Loucy (cell line): ENCODE data around the gene ATP10D.
"Not testable (repeated sequence)": the region's sequence is repeated elsewhere in the genome, so short reads cannot be mapped to it uniquely, and the experiment has no call there.

Experiments
- H2AFZ ChIP-seq: fragments of 200-600 bp; sonication (generic); 2 replicates; pipeline ENCODE4 v1.6.0; 2016; ENCODE audit warnings: antibody characterized with exemption, mild to moderate bottlenecking, low read length, moderate library complexity
- H3F3A ChIP-seq: fragments of 200-600 bp; 2 replicates; pipeline ENCODE4 v1.6.0; 2016; ENCODE audit warnings: antibody characterized with exemption, low read depth, mild to moderate bottlenecking
- H3K27me3 ChIP-seq: fragments of 200-600 bp; sonication (generic); 2 replicates; pipeline ENCODE4 v1.6.1; 2014; ENCODE audit warnings: low read length, mild to moderate bottlenecking; ENCODE audit not compliant: insufficient read depth, poor library complexity, severe bottlenecking
- H3K36me3 ChIP-seq: fragments of 200-600 bp; sonication (generic); 2 replicates; pipeline ENCODE4 v1.6.1; 2016; ENCODE audit warnings: low read length; ENCODE audit not compliant: insufficient read depth
- H3K4me1 ChIP-seq: fragments of 200-600 bp; sonication (generic); 2 replicates; pipeline ENCODE4 v1.5.1; 2014; ENCODE audit warnings: low read length, mild to moderate bottlenecking; ENCODE audit not compliant: insufficient read depth, poor library complexity, severe bottlenecking
- H3K4me2 ChIP-seq: fragments of 200-600 bp; sonication (generic); 2 replicates; pipeline ENCODE4 v1.6.0; 2014; ENCODE audit warnings: antibody characterized with exemption, low read length, low read depth, mild to moderate bottlenecking; ENCODE audit not compliant: poor library complexity, severe bottlenecking
- H3K4me3 ChIP-seq: fragments of 200-600 bp; sonication (generic); 2 replicates; pipeline ENCODE4 v1.5.1; 2014; ENCODE audit warnings: low read length, mild to moderate bottlenecking, mixed read lengths; ENCODE audit not compliant: poor library complexity, severe bottlenecking
- H3K79me2 ChIP-seq: fragments of 200-600 bp; sonication (generic); 2 replicates; pipeline ENCODE4 v1.6.1; 2014; ENCODE audit warnings: low read length; ENCODE audit not compliant: insufficient read depth
- H3K9ac ChIP-seq: fragments of 200-600 bp; sonication (generic); 2 replicates; pipeline ENCODE4 v1.6.0; 2014; ENCODE audit warnings: mild to moderate bottlenecking, low read depth, low read length, moderate library complexity; ENCODE audit not compliant: poor library complexity, severe bottlenecking
- H3K9me2 ChIP-seq: fragments of 200-600 bp; sonication (generic); replicated peaks from 2 replicates; pipeline ENCODE4 v1.6.1; 2016; ENCODE audit warnings: low read depth, low read length, mixed read lengths
- H3K9me3 ChIP-seq: fragments of 200-600 bp; sonication (generic); 2 replicates; pipeline ENCODE4 v1.6.1; 2014; ENCODE audit warnings: mild to moderate bottlenecking, antibody characterized with exemption, low read length, low read depth; ENCODE audit not compliant: insufficient read depth
- H4K20me1 ChIP-seq: fragments of 200-600 bp; sonication (generic); 2 replicates; pipeline ENCODE4 v1.6.0; 2014; ENCODE audit warnings: antibody characterized with exemption, low read length, mild to moderate bottlenecking; ENCODE audit not compliant: insufficient read depth, poor library complexity, severe bottlenecking
- EZH2phosphoT487 ChIP-seq: fragments of 200-600 bp; IDR thresholded peaks from 2 replicates; pipeline ENCODE4 v1.6.1; 2018; ENCODE audit warnings: antibody characterized with exemption, mild to moderate bottlenecking, moderate library complexity, borderline replicate concordance
- TF ChIP-seq, protein P1 (sequence below): fragments of 200-600 bp; sonication (generic); conservative IDR thresholded peaks from 2 replicates; pipeline ENCODE4 v1.5.1; 2014; ENCODE audit warnings: mild to moderate bottlenecking, antibody characterized with exemption, low read length

Gene ATP10D

DNA sequence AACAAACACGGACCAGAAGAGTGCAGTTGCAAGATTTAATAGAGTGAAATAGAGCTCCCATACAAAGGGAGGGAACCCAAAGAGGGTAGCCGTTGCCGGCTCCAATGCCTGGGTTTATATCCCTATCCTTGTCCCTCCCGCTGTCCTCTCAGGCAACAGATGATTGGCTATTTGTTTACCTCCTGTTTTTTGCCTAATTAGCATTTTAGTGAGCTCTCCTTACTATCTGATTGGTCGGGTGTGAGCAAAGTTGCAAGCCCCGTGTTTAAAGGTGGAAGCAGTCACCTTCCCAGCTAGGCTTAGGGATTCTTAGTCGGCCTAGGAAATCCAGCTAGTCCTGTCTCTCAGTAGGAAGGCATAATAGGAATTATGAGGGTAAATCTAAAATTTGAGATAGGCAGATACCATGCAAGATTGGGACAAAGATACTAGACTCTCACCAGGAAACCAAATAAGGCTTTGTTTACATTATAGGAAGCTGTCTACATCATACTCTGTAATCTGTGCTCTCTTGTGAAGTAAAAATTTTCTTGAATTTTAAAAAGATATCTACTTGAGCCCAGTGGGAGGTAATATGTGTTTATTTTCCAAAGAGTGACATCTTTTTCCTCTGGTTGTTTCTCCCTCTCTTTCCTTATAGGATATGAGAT lies 65.9 kb downstream of the ATP10D start:
- no peak overlapping the region for H2AFZ ChIP-seq
- peaks cover 9% of the 10 kb centered on the region; the same call in 1 of the 2 replicates for H3K36me3 ChIP-seq
- TF ChIP-seq, protein P1, sequence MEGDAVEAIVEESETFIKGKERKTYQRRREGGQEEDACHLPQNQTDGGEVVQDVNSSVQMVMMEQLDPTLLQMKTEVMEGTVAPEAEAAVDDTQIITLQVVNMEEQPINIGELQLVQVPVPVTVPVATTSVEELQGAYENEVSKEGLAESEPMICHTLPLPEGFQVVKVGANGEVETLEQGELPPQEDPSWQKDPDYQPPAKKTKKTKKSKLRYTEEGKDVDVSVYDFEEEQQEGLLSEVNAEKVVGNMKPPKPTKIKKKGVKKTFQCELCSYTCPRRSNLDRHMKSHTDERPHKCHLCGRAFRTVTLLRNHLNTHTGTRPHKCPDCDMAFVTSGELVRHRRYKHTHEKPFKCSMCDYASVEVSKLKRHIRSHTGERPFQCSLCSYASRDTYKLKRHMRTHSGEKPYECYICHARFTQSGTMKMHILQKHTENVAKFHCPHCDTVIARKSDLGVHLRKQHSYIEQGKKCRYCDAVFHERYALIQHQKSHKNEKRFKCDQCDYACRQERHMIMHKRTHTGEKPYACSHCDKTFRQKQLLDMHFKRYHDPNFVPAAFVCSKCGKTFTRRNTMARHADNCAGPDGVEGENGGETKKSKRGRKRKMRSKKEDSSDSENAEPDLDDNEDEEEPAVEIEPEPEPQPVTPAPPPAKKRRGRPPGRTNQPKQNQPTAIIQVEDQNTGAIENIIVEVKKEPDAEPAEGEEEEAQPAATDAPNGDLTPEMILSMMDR: no peak
- TF ChIP-seq EZH2phosphoT487: no peak
- H3F3A ChIP-seq: no peaks in the 10 kb centered on the region
- H3K9ac ChIP-seq: no peak overlapping the region
- no peak overlapping the region for H3K4me2 ChIP-seq
- no peaks in the 10 kb centered on the region for H3K27me3 ChIP-seq
- no peaks in the 10 kb centered on the region for H3K4me1 ChIP-seq
- H3K79me2 ChIP-seq: no peaks in the 10 kb centered on the region
- H4K20me1 ChIP-seq: no peaks in the 10 kb centered on the region
- H3K9me2 ChIP-seq: no peaks in the 10 kb centered on the region
- H3K4me3 ChIP-seq: no peak overlapping the region
- no peaks in the 10 kb centered on the region for H3K9me3 ChIP-seq

GRCh38 chr4:47551682-47552081 lies 66.6 kb downstream of the ATP10D start:
- no peak overlapping the region for H3K4me2 ChIP-seq
- H3K4me3 ChIP-seq: no peak overlapping the region
- no peaks in the 10 kb centered on the region for H3K4me1 ChIP-seq
- TF ChIP-seq EZH2phosphoT487: no peak
- TF ChIP-seq, protein P1: no peak
- H2AFZ ChIP-seq: no peak overlapping the region
- H3K9me3 ChIP-seq: no peaks in the 10 kb centered on the region
- no peaks in the 10 kb centered on the region for H3F3A ChIP-seq
- H4K20me1 ChIP-seq: no peaks in the 10 kb centered on the region
- H3K27me3 ChIP-seq: no peaks in the 10 kb centered on the region
- H3K79me2 ChIP-seq: no peaks in the 10 kb centered on the region
- no peaks in the 10 kb centered on the region for H3K9me2 ChIP-seq
- peaks cover 7% of the 10 kb centered on the region; the same call in 1 of the 2 replicates for H3K36me3 ChIP-seq
- H3K9ac ChIP-seq: no peak overlapping the region

DNA sequence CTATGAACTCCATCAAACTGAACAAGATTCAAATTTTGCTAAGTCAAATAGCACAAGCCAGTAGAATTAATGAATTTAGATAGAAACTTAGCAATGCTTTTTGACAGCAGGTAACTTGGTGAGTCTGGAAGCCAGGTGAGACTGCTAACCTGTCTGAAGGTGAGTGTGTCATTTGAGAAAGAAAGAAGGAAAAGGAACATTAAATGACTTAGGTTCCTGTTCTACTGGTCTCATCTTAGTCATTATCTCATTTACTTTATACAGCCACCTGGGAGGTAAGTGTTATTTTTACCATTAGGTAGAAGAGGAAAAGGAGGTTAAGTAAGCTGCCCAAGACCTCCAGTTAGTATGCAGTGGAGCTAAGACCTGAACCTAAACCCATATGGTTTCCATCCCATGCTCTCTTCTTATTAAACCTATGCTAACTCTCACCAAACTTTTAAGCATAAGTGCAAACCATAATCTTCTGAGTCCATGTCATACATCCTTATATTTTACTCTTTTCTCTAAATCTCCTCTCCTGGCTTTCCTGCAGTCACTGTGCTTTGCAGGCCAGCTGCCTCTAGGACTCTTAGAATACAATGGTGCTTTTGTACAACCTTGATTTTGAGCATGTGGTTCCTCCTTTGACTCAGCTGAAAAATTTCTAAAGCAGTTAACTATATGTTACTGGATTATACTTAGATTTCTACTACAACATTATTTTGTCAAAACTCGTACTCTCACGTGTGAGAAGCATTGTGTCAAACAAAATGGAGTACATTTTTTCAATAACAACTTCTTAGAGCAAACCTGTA lies 68.5 kb downstream of the ATP10D start:
- no peak overlapping the region for H3K9ac ChIP-seq
- no peak overlapping the region for H2AFZ ChIP-seq
- H3F3A ChIP-seq: no peaks in the 10 kb centered on the region
- H3K4me3 ChIP-seq: no peak overlapping the region
- TF ChIP-seq, protein P1: no peak
- no peak for TF ChIP-seq EZH2phosphoT487
- no peaks in the 10 kb centered on the region for H3K36me3 ChIP-seq
- H4K20me1 ChIP-seq: no peaks in the 10 kb centered on the region
- no peaks in the 10 kb centered on the region for H3K4me1 ChIP-seq
- H3K9me3 ChIP-seq: no peaks in the 10 kb centered on the region
- H3K27me3 ChIP-seq: no peaks in the 10 kb centered on the region
- no peaks in the 10 kb centered on the region for H3K9me2 ChIP-seq
- H3K4me2 ChIP-seq: no peak overlapping the region
- H3K79me2 ChIP-seq: no peaks in the 10 kb centered on the region

GRCh38 chr4:47555920-47556319 lies 70.8 kb downstream of the ATP10D start:
- not testable (repeated sequence) for H3K4me2 ChIP-seq, H3K4me1 ChIP-seq, H3K27me3 ChIP-seq, H2AFZ ChIP-seq, H3F3A ChIP-seq, H4K20me1 ChIP-seq, H3K79me2 ChIP-seq, H3K4me3 ChIP-seq, H3K9me2 ChIP-seq, H3K9me3 ChIP-seq, H3K36me3 ChIP-seq, H3K9ac ChIP-seq
